Testis (tissue), 3 donors: Measurements from ENCODE around the gene PIM3. TPM values are rescaled to one million over a fixed set of nuclear protein-coding genes. Genes with fewer than 3 reads are reported as not detected.

Experiments
- DNase-seq: peaks from one replicate; pipeline ENCODE4 v3.0.0-alpha.2; 2019
- H3K27ac ChIP-seq, 2 donors: fragments of 200-600 bp; sonication (generic); one replicate each; pipeline ENCODE4 v1.5.1; 2019
- H3K27me3 ChIP-seq: fragments of 200-600 bp; sonication (generic); one replicate; pipeline ENCODE4 v1.5.1; 2019
- H3K36me3 ChIP-seq: fragments of 200-600 bp; sonication (generic); one replicate; pipeline ENCODE4 v1.5.1; 2017; ENCODE audit warnings: low read depth; ENCODE audit errors: missing control alignments
- H3K4me1 ChIP-seq: fragments of 200-600 bp; sonication (generic); one replicate; pipeline ENCODE4 v1.5.1; 2019
- H3K4me3 ChIP-seq, 2 donors: fragments of 200-600 bp; sonication (generic); one replicate each; pipeline ENCODE4 v1.5.1; 2017 to 2019
- H3K9me3 ChIP-seq: fragments of 200-600 bp; sonication (generic); one replicate; pipeline ENCODE4 v1.5.1; 2017
- POLR2A ChIP-seq: fragments of 450-650 bp; IDR thresholded peaks from one replicate; pipeline ENCODE4 v1.6.1; 2017; ENCODE audit warnings: antibody characterized with exemption, mild to moderate bottlenecking, moderate library complexity
- WGBS, 2 donors: methylation state at CpG; one replicate each; pipeline ENCODE4 v1.1.5; 2018; 5-methylcytosine and 5-hydroxymethylcytosine counted together
- intact Hi-C: fragments of 100-400 bp; cut with DNase I; formaldehyde crosslinking; loops from one replicate; pipeline ENCODE4 v1.15.1; 2023; ENCODE audit warnings: low total_unique reads
- polyA plus RNA-seq: library from polyadenylated mRNA; stranded (reverse); fragments of 350-450 nt; fragmentation: Illumina TruSeq; extraction: RNeasy Lipid Tissue Mini Kit (QIAGEN cat#74804); gene quantifications from one replicate; pipeline ENCODE4 v1.2.3, GENCODE V29; 2014; ENCODE audit warnings: low read depth, low replicate concordance; ENCODE audit not compliant: insufficient read depth
- total RNA-seq, 2 donors: library from RNA; depleted of rRNA; stranded (reverse); fragments of >200 nt; gene quantifications; one replicate each; pipeline ENCODE4 v1.2.3, GENCODE V29; 2016
- TF ChIP-seq, protein P1 (sequence below), 3 experiments: fragments of 450-650 bp in 2 of 3; fragments of 200-600 bp in 1 of 3; sonication (generic) in 1 of 3; IDR thresholded peaks; one replicate each; pipeline ENCODE4 v1.5.1; 2016 to 2019; ENCODE audit warnings: antibody characterized with exemption in 3 of 3, mild to moderate bottlenecking in 2 of 3, moderate library complexity in 1 of 3

PIM3 gene
- total and polyA plus RNA-seq, 3 donors from 2014 or later: 50.8 to 89.9 (median 68.2) TPM

DNA sequence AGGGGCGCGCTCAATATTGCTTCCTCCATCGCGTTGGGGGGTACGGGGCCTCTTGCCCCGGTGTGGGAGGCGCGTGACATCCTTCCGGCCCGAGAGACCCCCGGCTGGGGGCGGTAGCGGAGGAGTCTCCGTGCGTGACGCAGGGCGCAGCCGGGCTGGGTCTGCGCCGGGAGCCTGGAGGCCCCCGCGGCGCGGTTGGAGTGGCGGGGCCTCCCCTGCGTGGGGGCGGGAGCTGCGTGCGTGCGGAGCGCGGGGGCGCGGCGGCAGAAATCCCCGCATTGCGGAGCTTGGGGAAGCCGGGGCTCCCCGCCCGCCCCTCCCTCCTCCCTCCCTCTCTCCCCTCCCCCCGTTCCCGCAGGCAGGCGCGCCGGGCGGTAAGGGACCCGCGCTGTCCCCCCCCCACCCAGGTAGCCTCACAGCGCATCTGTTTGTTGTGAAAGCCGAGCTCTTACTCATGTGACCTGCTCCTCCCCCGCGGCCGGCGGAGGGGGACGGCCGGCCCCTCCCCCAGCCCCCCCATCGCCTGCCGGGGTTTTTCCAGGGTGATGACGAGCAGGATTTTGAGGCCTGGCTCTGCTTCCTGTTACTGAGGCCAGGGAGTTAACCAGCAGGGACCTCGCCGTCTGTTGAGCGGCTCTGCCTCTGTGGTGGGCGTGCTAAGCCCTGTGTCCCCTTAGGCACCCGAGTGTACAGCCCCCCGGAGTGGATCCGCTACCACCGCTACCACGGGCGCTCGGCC, 1.6 kb downstream of the PIM3 start:
- 0 to 11% methylated on average over 2 to 66 of the region's 70 CpGs for WGBS, 2 donors
- H3K27me3 ChIP-seq: no peaks in the 10 kb centered on the region
- H3K4me3 ChIP-seq: peak overlapping the region; percentile 78 to 89
- peak overlapping the region; percentile 86 to 95 for H3K27ac ChIP-seq
- peaks cover 44% of the 10 kb centered on the region for H3K4me1 ChIP-seq
- intact Hi-C loops: no loop called here
- H3K9me3 ChIP-seq: no peaks in the 10 kb centered on the region
- peak; percentile 87 for DNase-seq
- H3K36me3 ChIP-seq: no peaks in the 10 kb centered on the region
- TF ChIP-seq, protein P1, sequence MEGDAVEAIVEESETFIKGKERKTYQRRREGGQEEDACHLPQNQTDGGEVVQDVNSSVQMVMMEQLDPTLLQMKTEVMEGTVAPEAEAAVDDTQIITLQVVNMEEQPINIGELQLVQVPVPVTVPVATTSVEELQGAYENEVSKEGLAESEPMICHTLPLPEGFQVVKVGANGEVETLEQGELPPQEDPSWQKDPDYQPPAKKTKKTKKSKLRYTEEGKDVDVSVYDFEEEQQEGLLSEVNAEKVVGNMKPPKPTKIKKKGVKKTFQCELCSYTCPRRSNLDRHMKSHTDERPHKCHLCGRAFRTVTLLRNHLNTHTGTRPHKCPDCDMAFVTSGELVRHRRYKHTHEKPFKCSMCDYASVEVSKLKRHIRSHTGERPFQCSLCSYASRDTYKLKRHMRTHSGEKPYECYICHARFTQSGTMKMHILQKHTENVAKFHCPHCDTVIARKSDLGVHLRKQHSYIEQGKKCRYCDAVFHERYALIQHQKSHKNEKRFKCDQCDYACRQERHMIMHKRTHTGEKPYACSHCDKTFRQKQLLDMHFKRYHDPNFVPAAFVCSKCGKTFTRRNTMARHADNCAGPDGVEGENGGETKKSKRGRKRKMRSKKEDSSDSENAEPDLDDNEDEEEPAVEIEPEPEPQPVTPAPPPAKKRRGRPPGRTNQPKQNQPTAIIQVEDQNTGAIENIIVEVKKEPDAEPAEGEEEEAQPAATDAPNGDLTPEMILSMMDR (IDR thresholded peaks at IDR 0.05): no peak
- no peak for TF ChIP-seq POLR2A

DNA sequence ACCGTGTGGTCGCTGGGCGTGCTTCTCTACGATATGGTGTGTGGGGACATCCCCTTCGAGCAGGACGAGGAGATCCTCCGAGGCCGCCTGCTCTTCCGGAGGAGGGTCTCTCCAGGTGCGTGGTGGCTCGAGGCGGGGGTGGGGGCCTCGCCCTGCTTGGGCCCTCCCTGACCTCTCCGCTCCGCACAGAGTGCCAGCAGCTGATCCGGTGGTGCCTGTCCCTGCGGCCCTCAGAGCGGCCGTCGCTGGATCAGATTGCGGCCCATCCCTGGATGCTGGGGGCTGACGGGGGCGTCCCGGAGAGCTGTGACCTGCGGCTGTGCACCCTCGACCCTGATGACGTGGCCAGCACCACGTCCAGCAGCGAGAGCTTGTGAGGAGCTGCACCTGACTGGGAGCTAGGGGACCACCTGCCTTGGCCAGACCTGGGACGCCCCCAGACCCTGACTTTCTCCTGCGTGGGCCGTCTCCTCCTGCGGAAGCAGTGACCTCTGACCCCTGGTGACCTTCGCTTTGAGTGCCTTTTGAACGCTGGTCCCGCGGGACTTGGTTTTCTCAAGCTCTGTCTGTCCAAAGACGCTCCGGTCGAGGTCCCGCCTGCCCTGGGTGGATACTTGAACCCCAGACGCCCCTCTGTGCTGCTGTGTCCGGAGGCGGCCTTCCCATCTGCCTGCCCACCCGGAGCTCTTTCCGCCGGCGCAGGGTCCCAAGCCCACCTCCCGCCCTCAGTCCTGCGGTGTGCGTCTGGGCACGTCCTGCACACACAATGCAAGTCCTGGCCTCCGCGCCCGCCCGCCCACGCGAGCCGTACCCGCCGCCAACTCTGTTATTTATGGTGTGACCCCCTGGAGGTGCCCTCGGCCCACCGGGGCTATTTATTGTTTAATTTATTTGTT, 2.4 kb downstream of the PIM3 start:
- Histone ChIP-seq H3K27ac (peak overlapping the region; percentile 86 to 95), H3K36me3 (no peaks in the 10 kb centered on the region), H3K4me3 (peak overlapping the region; percentile 78 to 89), H3K9me3 (no peaks in the 10 kb centered on the region), H3K27me3 (no peaks in the 10 kb centered on the region), H3K4me1 (peaks cover 52% of the 10 kb centered on the region)
- no peak for TF ChIP-seq POLR2A
- TF ChIP-seq, protein P1 (IDR thresholded peaks at IDR 0.05): no peak
- DNase-seq: no peak
- intact Hi-C loops: no loop called here
- 54 to 67% methylated on average over 32 to 62 of the region's 63 CpGs for WGBS, 2 donors

DNA sequence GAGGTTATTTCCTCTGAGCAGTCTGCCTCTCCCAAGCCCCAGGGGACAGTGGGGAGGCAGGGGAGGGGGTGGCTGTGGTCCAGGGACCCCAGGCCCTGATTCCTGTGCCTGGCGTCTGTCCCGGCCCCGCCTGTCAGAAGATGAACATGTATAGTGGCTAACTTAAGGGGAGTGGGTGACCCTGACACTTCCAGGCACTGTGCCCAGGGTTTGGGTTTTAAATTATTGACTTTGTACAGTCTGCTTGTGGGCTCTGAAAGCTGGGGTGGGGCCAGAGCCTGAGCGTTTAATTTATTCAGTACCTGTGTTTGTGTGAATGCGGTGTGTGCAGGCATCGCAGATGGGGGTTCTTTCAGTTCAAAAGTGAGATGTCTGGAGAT, 3.1 kb downstream of the PIM3 start:
- TF ChIP-seq, protein P1 (IDR thresholded peaks at IDR 0.05): no peak
- no peak for TF ChIP-seq POLR2A
- Histone ChIP-seq H3K27ac (peak overlapping the region; percentile 86 to 95), H3K9me3 (no peaks in the 10 kb centered on the region), H3K36me3 (no peaks in the 10 kb centered on the region), H3K4me3 (no peak overlapping the region), H3K4me1 (peaks cover 54% of the 10 kb centered on the region), H3K27me3 (no peaks in the 10 kb centered on the region)
- DNase-seq: no peak
- intact Hi-C loops: no loop called here
- 60 to 64% methylated on average over 6 of the region's 6 CpGs for WGBS, 2 donors

DNA sequence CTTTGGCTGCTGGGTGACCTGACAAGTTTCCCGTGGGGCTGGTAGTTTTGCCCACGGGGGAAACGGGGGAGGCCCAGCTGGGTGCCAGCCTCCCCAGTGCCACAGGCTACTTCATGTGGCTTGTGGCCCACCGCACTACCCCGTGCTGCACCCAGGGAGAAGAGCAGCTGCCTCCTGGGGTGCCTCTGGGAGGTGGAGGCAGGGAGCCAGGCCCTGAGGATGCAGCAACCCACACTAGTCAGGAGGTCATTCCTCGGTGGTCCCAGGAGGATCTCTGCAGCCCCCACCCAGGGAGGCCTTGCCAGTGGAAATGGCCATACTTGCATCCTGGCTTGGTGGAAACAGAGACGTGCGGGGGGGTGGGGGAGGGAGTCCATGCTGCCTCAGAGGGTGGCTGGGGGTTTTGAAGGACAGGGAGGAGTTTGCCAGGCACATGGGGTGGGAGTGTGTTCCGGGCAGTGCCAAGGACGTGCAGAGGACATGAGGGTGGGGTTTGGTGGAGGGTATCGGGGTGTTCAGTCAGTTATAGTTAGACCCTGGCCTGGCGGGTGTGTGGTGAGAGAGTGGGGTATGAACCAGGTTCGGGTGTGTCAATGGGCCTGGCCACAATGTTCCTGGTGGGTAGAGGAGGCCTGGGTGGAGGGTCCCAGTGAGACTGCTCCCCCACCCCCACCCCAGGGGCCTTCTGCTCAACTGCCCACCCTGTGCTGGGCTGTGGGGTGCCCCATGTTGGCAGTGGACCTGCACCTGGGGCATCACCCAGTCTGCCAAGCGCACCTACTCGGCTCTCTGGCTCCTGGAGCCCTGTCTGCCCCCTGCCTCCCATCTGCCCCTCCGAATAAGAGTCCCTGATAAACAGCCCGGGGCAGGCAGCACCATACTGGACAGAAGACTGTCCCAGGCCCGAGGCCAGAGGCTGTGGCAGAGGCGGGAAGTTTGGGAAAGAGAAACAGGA, 3.8 kb downstream of the PIM3 start:
- no peak for TF ChIP-seq POLR2A
- TF ChIP-seq, protein P1 (IDR thresholded peaks at IDR 0.05): no peak
- WGBS, 2 donors: 78 to 89% methylated on average over 19 of the region's 19 CpGs
- intact Hi-C loops: no loop called here
- Histone ChIP-seq H3K9me3 (no peaks in the 10 kb centered on the region), H3K36me3 (no peaks in the 10 kb centered on the region), H3K27me3 (no peaks in the 10 kb centered on the region), H3K4me3 (no peak overlapping the region), H3K27ac (peak overlapping the region; percentile 34 to 95), H3K4me1 (peaks cover 54% of the 10 kb centered on the region)
- no peak for DNase-seq
